ENCODE results near the gene FAM193B.

FAM193B gene

GRCh38 chr5:177554474-177555111 lies at the start of gene FAM193B:
Gene FAM193B, minus strand, starts transcription at chr5:177554563. Its CDS starts 105 bp downstream, at chr5:177554458.
- DNase-seq = peak; percentile 84 to 88

- DNase-seq = no peak
Observed at GRCh38 chr5:177604116-177604521, 49.8 kb upstream of the FAM193B start.

- no peak for DNase-seq
Observed at GRCh38 chr5:177603631-177604030, 49.3 kb upstream of the FAM193B start.

- DNase-seq = no peak
Observed at GRCh38 chr5:177602458-177602830, 48.1 kb upstream of the FAM193B start.

GRCh38 chr5:177601577-177602457 lies 47.5 kb upstream of the FAM193B start:
- DNase-seq = no peak

- no peak for DNase-seq
Observed at GRCh38 chr5:177601126-177601525, 46.8 kb upstream of the FAM193B start.

- no peak for DNase-seq
Observed at GRCh38 chr5:177600508-177601018, 46.2 kb upstream of the FAM193B start.

- DNase-seq = peak; percentile 71 to 83
Observed at GRCh38 chr5:177599731-177600507, 45.6 kb upstream of the FAM193B start, which contains the start of gene B4GALT7. Gene B4GALT7, plus strand, starts transcription at chr5:177600132. Its CDS starts 79 bp downstream, at chr5:177600211.

GRCh38 chr5:177598477-177598876 lies 44.1 kb upstream of the FAM193B start:
- no peak for DNase-seq

- DNase-seq = no peak
Observed at GRCh38 chr5:177596775-177597238, 42.4 kb upstream of the FAM193B start.

- DNase-seq = no peak
Observed at GRCh38 chr5:177595991-177596774, 41.8 kb upstream of the FAM193B start.

GRCh38 chr5:177595026-177595585 lies 40.7 kb upstream of the FAM193B start:
- no peak for DNase-seq

GRCh38 chr5:177594071-177594470 lies 39.7 kb upstream of the FAM193B start:
- DNase-seq = no peak

- no peak for DNase-seq
Observed at GRCh38 chr5:177593511-177593910, 39.1 kb upstream of the FAM193B start.

- DNase-seq = no peak
Observed at GRCh38 chr5:177592905-177593304, 38.5 kb upstream of the FAM193B start.

- peak; percentile 80 to 85 for DNase-seq
Observed at GRCh38 chr5:177592010-177592834, 37.9 kb upstream of the FAM193B start, which contains the start of gene TMED9. Gene TMED9, plus strand, starts transcription at chr5:177592203. Its CDS starts 12 bp downstream, at chr5:177592215.

GRCh38 chr5:177591690-177592009 lies 37.3 kb upstream of the FAM193B start:
- DNase-seq = no peak

GRCh38 chr5:177590406-177590805 lies 36.0 kb upstream of the FAM193B start:
- no peak for DNase-seq

GRCh38 chr5:177588413-177588909 lies 34.1 kb upstream of the FAM193B start:
- DNase-seq = no peak

GRCh38 chr5:177578316-177578715 lies 24.0 kb upstream of the FAM193B start:
- DNase-seq = no peak

- DNase-seq = no peak
Observed at GRCh38 chr5:177576169-177576568, 21.8 kb upstream of the FAM193B start.
